A673 (cell line): ENCODE data around the gene CRIP3.

Experiments
- EZH2 ChIP-seq: fragments of 200-600 bp; sonication (generic); IDR thresholded peaks from 2 replicates; pipeline ENCODE4 v1.6.1; 2017; ENCODE audit warnings: borderline replicate concordance, low read depth, mild to moderate bottlenecking, mixed read lengths, antibody characterized with exemption, low read length; ENCODE audit not compliant: poor library complexity, severe bottlenecking
- TF ChIP-seq, protein P1 (sequence below): fragments of 300-800, 200-600 bp; sonication (generic); conservative IDR thresholded peaks from 2 replicates; pipeline ENCODE4 v1.5.1; 2017; ENCODE audit warnings: low read depth, mild to moderate bottlenecking, antibody characterized with exemption, low read length, moderate library complexity, mixed read lengths

DNA sequence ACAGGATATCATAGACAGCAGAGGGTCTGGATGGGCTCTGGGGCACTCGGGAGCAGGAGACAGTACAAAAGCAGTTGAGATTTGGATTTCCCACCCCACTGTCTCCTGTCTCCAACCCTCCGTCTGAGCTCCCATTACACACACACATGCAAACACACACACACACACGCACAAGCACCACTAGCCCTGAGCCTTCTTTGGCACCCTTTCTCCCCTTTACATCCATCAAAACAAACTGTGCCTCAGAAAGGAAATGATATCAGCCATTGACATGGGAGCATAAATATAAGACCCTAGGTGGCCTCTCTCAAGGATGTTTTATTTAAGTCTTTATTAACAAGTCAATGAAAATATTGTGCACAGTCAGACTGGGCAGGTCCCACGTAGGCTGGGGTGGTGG, 47.8 kb downstream of the CRIP3 start:
- TF ChIP-seq, protein P1, sequence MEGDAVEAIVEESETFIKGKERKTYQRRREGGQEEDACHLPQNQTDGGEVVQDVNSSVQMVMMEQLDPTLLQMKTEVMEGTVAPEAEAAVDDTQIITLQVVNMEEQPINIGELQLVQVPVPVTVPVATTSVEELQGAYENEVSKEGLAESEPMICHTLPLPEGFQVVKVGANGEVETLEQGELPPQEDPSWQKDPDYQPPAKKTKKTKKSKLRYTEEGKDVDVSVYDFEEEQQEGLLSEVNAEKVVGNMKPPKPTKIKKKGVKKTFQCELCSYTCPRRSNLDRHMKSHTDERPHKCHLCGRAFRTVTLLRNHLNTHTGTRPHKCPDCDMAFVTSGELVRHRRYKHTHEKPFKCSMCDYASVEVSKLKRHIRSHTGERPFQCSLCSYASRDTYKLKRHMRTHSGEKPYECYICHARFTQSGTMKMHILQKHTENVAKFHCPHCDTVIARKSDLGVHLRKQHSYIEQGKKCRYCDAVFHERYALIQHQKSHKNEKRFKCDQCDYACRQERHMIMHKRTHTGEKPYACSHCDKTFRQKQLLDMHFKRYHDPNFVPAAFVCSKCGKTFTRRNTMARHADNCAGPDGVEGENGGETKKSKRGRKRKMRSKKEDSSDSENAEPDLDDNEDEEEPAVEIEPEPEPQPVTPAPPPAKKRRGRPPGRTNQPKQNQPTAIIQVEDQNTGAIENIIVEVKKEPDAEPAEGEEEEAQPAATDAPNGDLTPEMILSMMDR = no peak
- no peak for TF ChIP-seq EZH2
